Measurements from ENCODE around the gene HOXB2.

The HOXB2 gene

DNA sequence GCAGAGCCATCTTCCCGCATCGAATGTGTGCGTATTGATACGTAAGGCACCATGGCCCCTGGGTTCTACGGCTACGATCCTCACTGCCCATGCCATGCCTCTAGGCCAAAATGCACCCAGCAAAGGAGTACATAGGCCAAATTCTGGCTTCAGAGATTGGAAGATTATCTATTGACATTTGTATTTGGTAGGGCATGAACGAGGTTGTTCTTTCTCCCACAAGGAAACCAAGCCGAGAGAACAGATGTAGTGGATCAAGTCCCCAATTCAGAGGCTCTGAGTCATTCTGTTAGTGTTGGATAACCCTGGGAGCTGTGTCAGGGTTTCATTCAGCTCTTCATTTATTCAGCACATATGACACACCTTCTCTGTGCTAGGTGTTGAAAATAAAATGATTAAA, 50.6 kb downstream of the HOXB2 start:
- no peak overlapping the region for H3K4me3 ChIP-seq (ENCODE audit: low read depth, low read length)

Measured in iPS-11a (cell line).